ENCODE measurements around the gene BMS1.
"Not testable (repeated sequence)": the region's sequence is repeated elsewhere in the genome, so short reads cannot be mapped to it uniquely, and the experiment has no call there.

BMS1 gene

DNA sequence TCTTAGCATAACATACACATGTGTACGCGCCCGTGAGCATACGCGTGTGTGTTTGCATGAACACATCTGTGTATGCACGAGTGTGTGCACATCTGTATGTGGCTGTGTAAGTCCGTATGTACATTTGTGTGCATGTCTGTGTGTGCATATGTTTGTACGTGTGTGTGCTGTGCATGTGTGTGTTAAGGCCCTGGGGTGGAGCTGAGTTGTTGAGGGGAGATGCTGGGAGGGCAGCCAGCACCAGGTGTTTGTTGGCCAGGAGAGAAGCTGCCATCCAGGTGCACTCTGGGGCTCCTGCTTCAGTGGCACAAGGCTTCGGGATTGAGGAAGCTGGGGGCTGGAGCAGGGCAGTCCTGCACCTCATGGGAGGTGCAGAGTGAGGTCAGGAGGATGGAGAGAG lies 85.0 kb downstream of the BMS1 start:
- Mint-ChIP-seq H3K9me3 (no peaks in the 10 kb centered on the region), H3K36me3 (ENCODE audit: low read depth) (no peaks in the 10 kb centered on the region), H3K4me3 (no peak overlapping the region), H3K4me1 (peaks cover 4% of the 10 kb centered on the region), H3K27me3 (ENCODE audit: low read depth) (peaks cover 31% of the 10 kb centered on the region), H3K27ac (no peak overlapping the region)
- TF ChIP-seq, protein P1, sequence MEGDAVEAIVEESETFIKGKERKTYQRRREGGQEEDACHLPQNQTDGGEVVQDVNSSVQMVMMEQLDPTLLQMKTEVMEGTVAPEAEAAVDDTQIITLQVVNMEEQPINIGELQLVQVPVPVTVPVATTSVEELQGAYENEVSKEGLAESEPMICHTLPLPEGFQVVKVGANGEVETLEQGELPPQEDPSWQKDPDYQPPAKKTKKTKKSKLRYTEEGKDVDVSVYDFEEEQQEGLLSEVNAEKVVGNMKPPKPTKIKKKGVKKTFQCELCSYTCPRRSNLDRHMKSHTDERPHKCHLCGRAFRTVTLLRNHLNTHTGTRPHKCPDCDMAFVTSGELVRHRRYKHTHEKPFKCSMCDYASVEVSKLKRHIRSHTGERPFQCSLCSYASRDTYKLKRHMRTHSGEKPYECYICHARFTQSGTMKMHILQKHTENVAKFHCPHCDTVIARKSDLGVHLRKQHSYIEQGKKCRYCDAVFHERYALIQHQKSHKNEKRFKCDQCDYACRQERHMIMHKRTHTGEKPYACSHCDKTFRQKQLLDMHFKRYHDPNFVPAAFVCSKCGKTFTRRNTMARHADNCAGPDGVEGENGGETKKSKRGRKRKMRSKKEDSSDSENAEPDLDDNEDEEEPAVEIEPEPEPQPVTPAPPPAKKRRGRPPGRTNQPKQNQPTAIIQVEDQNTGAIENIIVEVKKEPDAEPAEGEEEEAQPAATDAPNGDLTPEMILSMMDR (IDR thresholded peaks at IDR 0.05; ENCODE audit: unreplicated experiment in 3 of 3): no peak

DNA sequence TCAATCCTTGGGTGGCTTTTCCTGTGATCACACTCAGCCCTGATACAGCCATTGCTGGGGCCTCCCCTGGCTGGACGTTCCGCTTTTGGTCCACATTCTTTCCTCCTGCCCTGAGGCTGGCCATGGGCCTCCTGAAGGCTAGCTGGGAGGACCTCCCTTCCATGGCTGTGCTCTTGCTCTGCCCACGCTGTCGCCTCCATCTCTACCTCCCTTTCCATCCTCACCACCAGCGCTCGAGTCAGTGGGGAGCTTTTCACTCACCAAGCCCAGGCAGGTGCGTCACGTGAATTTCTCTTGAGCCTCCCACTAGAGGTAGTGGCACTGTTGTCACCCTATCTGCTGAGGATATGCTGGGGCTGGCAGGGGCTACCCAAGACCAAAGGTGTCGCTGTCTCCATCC lies 85.9 kb downstream of the BMS1 start:
- TF ChIP-seq, protein P1 (IDR thresholded peaks at IDR 0.05; ENCODE audit: unreplicated experiment in 3 of 3): no peak
- Mint-ChIP-seq H3K4me1 (peaks cover 4% of the 10 kb centered on the region), H3K36me3 (ENCODE audit: low read depth) (no peaks in the 10 kb centered on the region), H3K27ac (no peak overlapping the region), H3K4me3 (no peak overlapping the region), H3K9me3 (no peaks in the 10 kb centered on the region), H3K27me3 (ENCODE audit: low read depth) (peaks cover 36% of the 10 kb centered on the region)

DNA sequence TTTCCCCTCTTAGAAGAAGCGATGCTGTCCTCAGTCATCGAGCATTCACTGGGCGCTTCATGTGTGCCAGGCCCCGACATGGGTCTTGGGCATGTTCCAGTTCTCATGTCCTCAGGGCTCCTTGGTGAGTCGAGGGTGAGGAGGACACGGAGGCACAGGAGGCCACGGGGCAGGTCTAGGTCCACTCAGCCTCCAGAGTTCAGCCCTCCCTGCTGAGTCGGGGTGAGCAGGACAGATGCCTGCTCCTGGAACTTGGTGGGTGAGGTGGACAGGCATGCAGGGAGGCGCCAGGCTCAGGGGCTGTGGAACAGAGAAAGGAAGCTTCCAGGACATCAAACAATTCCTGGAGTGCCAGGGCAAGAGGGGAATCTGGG lies 87.4 kb downstream of the BMS1 start:
- TF ChIP-seq, protein P1 (IDR thresholded peaks at IDR 0.05; ENCODE audit: unreplicated experiment in 3 of 3): no peak
- H3K4me1 Mint-ChIP-seq: peaks cover 4% of the 10 kb centered on the region
- no peaks in the 10 kb centered on the region for H3K9me3 Mint-ChIP-seq
- no peaks in the 10 kb centered on the region for H3K36me3 Mint-ChIP-seq (ENCODE audit: low read depth)
- H3K27ac Mint-ChIP-seq: no peak overlapping the region
- H3K27me3 Mint-ChIP-seq (ENCODE audit: low read depth): peaks cover 24% of the 10 kb centered on the region
- no peak overlapping the region for H3K4me3 Mint-ChIP-seq

DNA sequence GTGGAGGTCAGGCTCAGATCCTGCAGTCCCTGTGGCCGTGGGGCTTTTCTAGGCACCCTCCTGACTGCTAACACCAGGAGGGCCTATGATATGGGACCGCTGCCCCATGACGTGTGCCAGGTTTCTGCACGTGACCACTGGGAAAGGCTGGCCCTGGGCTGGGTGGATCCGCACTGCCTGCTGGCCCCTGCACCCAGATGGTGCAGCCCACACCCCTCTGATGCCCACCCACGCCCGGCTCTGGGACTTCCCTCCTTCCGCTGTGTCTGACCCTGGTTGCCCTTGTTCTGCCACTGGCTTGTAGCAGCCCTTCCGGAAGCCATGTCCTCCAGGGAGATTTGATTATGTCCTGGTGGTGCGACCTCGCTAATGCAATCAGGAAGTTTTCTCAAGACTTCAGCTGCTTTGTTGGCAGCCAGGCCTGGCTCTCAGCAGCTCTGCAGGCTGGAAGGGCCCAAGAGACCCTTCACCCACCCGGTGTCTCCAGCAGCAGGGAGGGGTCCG lies 88.6 kb downstream of the BMS1 start:
- not testable (repeated sequence) for H3K27ac Mint-ChIP-seq; H3K9me3 Mint-ChIP-seq; H3K36me3 Mint-ChIP-seq (ENCODE audit: low read depth); H3K4me3 Mint-ChIP-seq
- H3K27me3 Mint-ChIP-seq (ENCODE audit: low read depth): peaks cover 22% of the 10 kb centered on the region
- H3K4me1 Mint-ChIP-seq: peaks cover 13% of the 10 kb centered on the region

DNA sequence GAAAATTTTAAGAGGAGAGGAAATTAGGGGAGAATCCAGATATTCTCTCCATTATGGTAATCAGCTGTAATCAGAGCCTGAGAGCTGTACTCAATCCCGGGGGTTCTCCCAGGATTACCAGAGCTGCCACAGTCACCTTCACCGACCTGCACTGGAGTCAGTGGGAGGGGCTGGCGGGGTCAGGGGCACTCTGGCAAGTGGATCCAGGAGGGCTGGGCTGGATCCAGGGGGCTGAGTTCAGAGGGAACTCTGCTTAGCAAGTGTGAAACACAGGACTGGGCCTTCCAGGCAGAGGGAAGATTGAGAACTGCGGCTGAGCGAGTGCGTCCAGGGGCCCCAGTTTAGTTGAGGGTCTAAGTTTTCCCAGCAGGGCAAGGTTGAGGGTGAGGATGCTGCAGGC lies 89.2 kb downstream of the BMS1 start:
- peaks cover 14% of the 10 kb centered on the region for H3K4me1 Mint-ChIP-seq
- TF ChIP-seq, protein P1 (IDR thresholded peaks at IDR 0.05; ENCODE audit: unreplicated experiment in 3 of 3): no peak
- H3K27ac Mint-ChIP-seq: no peak overlapping the region
- H3K9me3 Mint-ChIP-seq: no peaks in the 10 kb centered on the region
- H3K36me3 Mint-ChIP-seq (ENCODE audit: low read depth): no peaks in the 10 kb centered on the region
- H3K27me3 Mint-ChIP-seq (ENCODE audit: low read depth): peaks cover 22% of the 10 kb centered on the region
- H3K4me3 Mint-ChIP-seq: no peak overlapping the region

DNA sequence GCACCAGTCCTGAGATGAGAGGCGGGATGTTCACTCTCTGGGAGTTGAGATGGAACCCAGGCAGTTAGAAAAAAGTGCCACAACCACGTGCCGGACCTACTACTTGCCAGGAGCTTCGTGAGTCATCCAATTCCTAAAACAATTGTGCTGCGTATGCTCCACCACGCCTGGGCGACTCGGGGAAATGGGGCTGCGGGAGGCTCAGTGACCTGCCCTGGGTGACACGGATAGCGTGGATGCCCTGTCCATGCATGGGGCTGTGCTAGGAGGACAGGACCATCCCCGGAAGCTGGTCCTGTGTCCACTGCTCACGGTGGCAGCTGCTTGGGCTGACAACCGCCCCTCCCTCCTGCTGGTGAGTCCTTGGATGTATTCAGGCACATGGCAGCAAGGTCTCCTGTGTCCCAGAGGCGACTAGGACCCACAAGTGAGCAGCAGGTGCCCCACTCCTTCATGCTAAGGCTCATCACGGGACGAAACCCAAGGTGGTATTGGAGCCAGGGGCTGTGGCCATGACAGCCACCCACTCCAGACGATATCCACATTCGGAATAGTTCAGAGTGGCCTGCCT lies 90.4 kb downstream of the BMS1 start:
- TF ChIP-seq, protein P1 (IDR thresholded peaks at IDR 0.05; ENCODE audit: unreplicated experiment in 3 of 3): no peak
- Mint-ChIP-seq H3K36me3 (ENCODE audit: low read depth) (no peaks in the 10 kb centered on the region), H3K9me3 (no peaks in the 10 kb centered on the region), H3K4me3 (no peak overlapping the region), H3K4me1 (peaks cover 10% of the 10 kb centered on the region), H3K27me3 (ENCODE audit: low read depth) (peaks cover 22% of the 10 kb centered on the region), H3K27ac (no peak overlapping the region)

Data from nephron (organoid).